Esophagus muscularis mucosa (tissue), 4 donors: ENCODE measurements around the gene TMCO4.
A peak's percentile ranks its signal among the peaks of the same experiment; 100 is the strongest.

ENCODE experiments used
- EP300 ChIP-seq: sonication (generic); formaldehyde crosslinking; IDR thresholded peaks from one replicate; pipeline ENCODE4 v1.6.1; 2017; ENCODE audit warnings: antibody characterized with exemption
- POLR2A ChIP-seq: fragments of 450-650 bp; IDR thresholded peaks from one replicate; pipeline ENCODE4 v1.6.1; 2017; ENCODE audit warnings: antibody characterized with exemption, moderate library complexity, mild to moderate bottlenecking, low read depth
- POLR2AphosphoS5 ChIP-seq, 2 donors: sonication (generic); formaldehyde crosslinking; IDR thresholded peaks; one replicate each; pipeline ENCODE4 v1.6.1; 2017; ENCODE audit warnings: antibody characterized with exemption in 2 of 2
- TF ChIP-seq, protein P1 (sequence below), 3 experiments: fragments of 200-600 bp in 2 of 3; fragments of 450-650 bp in 1 of 3; sonication (generic) in 2 of 3; IDR thresholded peaks; one replicate each; pipeline ENCODE4 v1.5.1; 2017 to 2019; ENCODE audit warnings: antibody characterized with exemption in 3 of 3, mild to moderate bottlenecking in 2 of 3, moderate library complexity in 1 of 3

GRCh38 chr1:19650416-19651140 lies 149.1 kb downstream of the TMCO4 start:
- TF ChIP-seq, protein P1, sequence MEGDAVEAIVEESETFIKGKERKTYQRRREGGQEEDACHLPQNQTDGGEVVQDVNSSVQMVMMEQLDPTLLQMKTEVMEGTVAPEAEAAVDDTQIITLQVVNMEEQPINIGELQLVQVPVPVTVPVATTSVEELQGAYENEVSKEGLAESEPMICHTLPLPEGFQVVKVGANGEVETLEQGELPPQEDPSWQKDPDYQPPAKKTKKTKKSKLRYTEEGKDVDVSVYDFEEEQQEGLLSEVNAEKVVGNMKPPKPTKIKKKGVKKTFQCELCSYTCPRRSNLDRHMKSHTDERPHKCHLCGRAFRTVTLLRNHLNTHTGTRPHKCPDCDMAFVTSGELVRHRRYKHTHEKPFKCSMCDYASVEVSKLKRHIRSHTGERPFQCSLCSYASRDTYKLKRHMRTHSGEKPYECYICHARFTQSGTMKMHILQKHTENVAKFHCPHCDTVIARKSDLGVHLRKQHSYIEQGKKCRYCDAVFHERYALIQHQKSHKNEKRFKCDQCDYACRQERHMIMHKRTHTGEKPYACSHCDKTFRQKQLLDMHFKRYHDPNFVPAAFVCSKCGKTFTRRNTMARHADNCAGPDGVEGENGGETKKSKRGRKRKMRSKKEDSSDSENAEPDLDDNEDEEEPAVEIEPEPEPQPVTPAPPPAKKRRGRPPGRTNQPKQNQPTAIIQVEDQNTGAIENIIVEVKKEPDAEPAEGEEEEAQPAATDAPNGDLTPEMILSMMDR (IDR thresholded peaks at IDR 0.05): no peak
- TF ChIP-seq POLR2A (no peak), POLR2AphosphoS5 (IDR thresholded peaks at IDR 0.05) (peak; percentile 37 to 48), EP300 (no peak)
